ENCODE data around the gene CHRDL1.

CHRDL1 gene

DNA sequence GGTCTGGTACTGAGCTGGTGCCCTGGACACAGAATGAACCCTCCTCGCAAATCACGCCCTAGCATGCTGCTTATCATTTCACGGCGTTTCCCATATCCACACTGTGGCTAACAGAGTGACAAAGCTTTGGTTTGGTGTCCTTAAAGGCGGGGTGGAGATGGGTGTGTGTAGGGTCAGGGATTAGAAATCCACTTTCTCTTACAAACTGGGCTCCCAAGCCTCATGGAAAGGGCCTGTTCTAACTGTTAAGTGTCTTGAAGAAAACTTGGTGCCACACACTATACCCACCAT lies 735 bp upstream of the CHRDL1 start:
- no peak for TF ChIP-seq TAF1 (IDR thresholded peaks at IDR 0.05; ENCODE audit: low read depth, low read length)
- TF ChIP-seq SPI1 (IDR thresholded peaks at IDR 0.05; ENCODE audit: low read depth, low read length): no peak
- TF ChIP-seq POLR2AphosphoS5 (IDR thresholded peaks at IDR 0.05; ENCODE audit: low read depth, low read length): no peak
- TF ChIP-seq POLR2A (IDR thresholded peaks at IDR 0.05; ENCODE audit: low read depth, low read length): no peak
- TF ChIP-seq PAX5 (IDR thresholded peaks at IDR 0.05; ENCODE audit: insufficient read depth, low read length, severe bottlenecking): no peak
- no peak for TF ChIP-seq POU2F2 (IDR thresholded peaks at IDR 0.05; ENCODE audit: low read depth, low read length)
- FAIRE-seq (no peak), DNase-seq (ENCODE audit: insufficient read length, low spot score) (no peak)

DNA sequence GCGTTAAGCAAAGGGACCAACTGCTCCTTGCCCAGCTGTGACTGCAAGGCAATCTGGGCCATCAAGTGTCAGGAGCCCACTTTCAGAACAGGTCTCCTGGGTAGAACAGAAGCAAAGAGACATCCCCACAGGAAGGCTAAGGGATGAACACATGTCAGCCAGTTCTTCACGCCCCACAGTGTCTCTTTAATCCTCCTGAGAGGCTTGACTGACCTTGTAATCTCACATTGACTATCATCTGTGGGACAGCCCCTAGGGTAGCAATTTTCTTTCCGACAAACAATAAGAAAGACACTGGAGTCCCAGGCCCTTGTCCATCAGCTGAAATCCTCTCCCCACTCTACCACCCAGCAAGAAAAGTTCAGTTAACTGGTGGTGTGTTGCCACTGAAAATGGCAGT lies 1.0 kb downstream of the CHRDL1 start:
- no peak for TF ChIP-seq POU2F2 (IDR thresholded peaks at IDR 0.05; ENCODE audit: low read depth, low read length)
- TF ChIP-seq SPI1 (IDR thresholded peaks at IDR 0.05; ENCODE audit: low read depth, low read length): no peak
- no peak for TF ChIP-seq POLR2A (IDR thresholded peaks at IDR 0.05; ENCODE audit: low read depth, low read length)
- DNase-seq (ENCODE audit: insufficient read length, low spot score): no peak
- no peak for FAIRE-seq

DNA sequence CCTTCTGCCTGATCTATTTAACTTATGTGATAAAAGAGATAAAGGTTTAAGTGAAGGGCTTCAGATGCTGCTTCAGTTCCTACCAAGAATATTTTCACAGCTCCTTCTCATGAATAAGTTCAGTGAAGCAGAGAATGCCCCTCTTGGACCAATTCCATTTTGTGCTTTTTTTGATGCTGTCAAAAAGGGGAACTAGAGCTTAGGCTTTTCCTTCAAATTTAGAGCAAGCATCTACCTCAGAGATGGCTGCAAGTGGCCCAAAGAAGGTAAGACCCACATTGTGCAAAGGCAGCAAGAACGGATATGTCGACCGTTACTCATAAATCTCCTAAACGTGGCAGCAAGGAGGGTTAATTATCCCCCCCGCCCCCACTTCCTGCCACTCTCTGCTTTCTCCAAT lies 4.5 kb downstream of the CHRDL1 start:
- no peak for TF ChIP-seq POLR2A (IDR thresholded peaks at IDR 0.05; ENCODE audit: low read depth, low read length)
- no peak for TF ChIP-seq SPI1 (IDR thresholded peaks at IDR 0.05; ENCODE audit: low read depth, low read length)
- no peak for TF ChIP-seq PAX5 (IDR thresholded peaks at IDR 0.05; ENCODE audit: insufficient read depth, low read length, severe bottlenecking)
- no peak for TF ChIP-seq POLR2AphosphoS5 (IDR thresholded peaks at IDR 0.05; ENCODE audit: low read depth, low read length)
- no peak for TF ChIP-seq POU2F2 (IDR thresholded peaks at IDR 0.05; ENCODE audit: low read depth, low read length)
- no peak for TF ChIP-seq TAF1 (IDR thresholded peaks at IDR 0.05; ENCODE audit: low read depth, low read length)
- FAIRE-seq (no peak), DNase-seq (ENCODE audit: insufficient read length, low spot score) (no peak)

DNA sequence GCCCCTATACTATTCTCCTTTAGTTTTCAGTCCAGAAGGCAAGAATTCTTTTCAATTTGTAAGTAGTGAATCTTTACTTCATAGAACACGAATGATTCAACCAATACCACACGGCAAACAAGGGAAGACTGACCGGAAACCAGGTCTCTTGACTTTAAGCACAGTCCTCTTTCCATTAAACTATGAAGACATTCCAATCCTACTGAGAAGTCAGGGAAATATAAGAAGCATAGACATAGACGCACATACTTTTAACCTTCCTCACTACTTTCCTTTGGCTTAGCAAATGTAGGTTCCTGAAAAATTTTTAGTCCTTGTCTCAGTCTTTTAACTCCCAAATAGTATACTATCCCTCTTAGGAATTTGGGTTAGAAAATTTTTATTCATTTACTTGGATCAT lies 9.1 kb downstream of the CHRDL1 start:
- TF ChIP-seq TAF1 (IDR thresholded peaks at IDR 0.05; ENCODE audit: low read depth, low read length): no peak
- no peak for TF ChIP-seq SPI1 (IDR thresholded peaks at IDR 0.05; ENCODE audit: low read depth, low read length)
- no peak for TF ChIP-seq POLR2AphosphoS5 (IDR thresholded peaks at IDR 0.05; ENCODE audit: low read depth, low read length)
- no peak for TF ChIP-seq PAX5 (IDR thresholded peaks at IDR 0.05; ENCODE audit: insufficient read depth, low read length, severe bottlenecking)
- no peak for TF ChIP-seq POU2F2 (IDR thresholded peaks at IDR 0.05; ENCODE audit: low read depth, low read length)
- no peak for TF ChIP-seq POLR2A (IDR thresholded peaks at IDR 0.05; ENCODE audit: low read depth, low read length)
- FAIRE-seq (no peak), DNase-seq (ENCODE audit: insufficient read length, low spot score) (no peak)

DNA sequence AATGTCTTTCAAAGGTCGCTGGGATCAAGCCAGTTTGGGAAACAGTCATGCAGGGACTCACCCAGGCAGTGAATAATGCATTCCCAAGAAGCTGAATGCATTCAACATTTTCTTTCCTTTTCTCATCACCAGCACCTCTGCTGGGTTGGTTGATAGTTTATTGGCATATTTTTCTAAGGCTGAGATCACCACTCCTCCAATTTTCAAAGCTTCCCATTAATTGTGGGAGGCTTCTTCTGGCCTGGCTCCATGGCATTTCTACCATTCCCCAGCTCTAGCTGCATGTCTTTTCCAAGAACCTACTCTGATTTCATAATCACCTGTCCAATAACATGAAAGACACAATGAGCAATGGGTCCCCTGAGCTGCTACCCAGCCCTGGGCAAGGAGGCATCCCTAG lies 35.8 kb downstream of the CHRDL1 start:
- FAIRE-seq (no peak), DNase-seq (ENCODE audit: insufficient read length, low spot score) (no peak)
- TF ChIP-seq POU2F2 (IDR thresholded peaks at IDR 0.05; ENCODE audit: low read depth, low read length) (no peak), POLR2AphosphoS5 (IDR thresholded peaks at IDR 0.05; ENCODE audit: low read depth, low read length) (no peak), PAX5 (IDR thresholded peaks at IDR 0.05; ENCODE audit: insufficient read depth, low read length, severe bottlenecking) (no peak), POLR2A (IDR thresholded peaks at IDR 0.05; ENCODE audit: low read depth, low read length) (no peak), SPI1 (IDR thresholded peaks at IDR 0.05; ENCODE audit: low read depth, low read length) (no peak), TAF1 (IDR thresholded peaks at IDR 0.05; ENCODE audit: low read depth, low read length) (no peak)

DNA sequence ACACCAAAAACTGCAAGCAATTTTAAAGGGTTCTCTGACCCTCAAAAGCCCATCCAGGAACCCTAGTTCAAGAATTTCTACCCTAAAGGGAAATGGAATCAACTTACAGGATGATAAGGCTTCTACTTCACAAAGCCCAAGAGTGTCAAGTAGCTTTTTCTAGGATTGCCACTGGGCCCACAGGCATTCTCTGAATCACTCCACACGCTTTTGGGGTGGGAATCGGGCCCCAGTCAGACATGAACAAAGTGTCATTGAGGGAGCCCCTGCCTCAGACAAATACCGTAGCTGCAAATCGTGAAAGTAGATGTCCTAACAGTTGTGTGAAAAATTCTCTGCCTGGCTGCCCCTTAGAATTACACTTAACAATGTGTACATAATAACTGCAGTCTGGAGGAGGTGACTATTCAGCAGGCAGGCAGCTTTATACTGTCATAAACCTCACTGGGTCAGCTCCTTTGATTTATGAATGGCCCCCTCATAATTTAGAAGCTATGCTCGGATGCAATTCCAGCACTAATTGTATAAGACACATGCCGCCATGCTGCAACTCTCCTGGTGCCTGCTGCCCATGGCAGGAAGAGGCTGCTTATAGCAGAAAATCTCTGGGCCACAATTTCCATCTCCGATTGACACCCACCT lies 36.7 kb downstream of the CHRDL1 start:
- DNase-seq (ENCODE audit: insufficient read length, low spot score) (no peak), FAIRE-seq (no peak)
- TF ChIP-seq TAF1 (IDR thresholded peaks at IDR 0.05; ENCODE audit: low read depth, low read length) (no peak), POU2F2 (IDR thresholded peaks at IDR 0.05; ENCODE audit: low read depth, low read length) (no peak), POLR2AphosphoS5 (IDR thresholded peaks at IDR 0.05; ENCODE audit: low read depth, low read length) (no peak), PAX5 (IDR thresholded peaks at IDR 0.05; ENCODE audit: insufficient read depth, low read length, severe bottlenecking) (no peak), SPI1 (IDR thresholded peaks at IDR 0.05; ENCODE audit: low read depth, low read length) (no peak), POLR2A (IDR thresholded peaks at IDR 0.05; ENCODE audit: low read depth, low read length) (no peak)

DNA sequence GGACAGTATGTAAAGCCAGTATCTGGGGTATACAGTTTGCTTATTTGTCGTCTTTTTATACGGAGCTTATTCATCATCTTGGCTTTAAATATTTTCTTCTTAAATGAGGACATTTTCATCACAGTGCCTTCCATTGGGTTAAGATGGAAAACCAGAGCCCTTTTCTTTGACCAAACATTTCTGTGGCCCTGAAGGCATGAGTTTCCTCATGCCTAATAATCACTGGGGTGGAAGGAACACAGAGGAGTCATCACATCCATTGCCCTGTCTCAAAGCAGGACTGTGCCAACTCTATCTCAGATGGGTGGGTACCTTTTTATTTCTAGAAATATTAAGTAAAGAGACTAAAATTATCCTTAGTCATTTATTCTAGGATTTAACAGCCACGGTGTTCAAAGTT lies 40.0 kb downstream of the CHRDL1 start:
- no peak for DNase-seq (ENCODE audit: insufficient read length, low spot score)
- TF ChIP-seq TAF1 (IDR thresholded peaks at IDR 0.05; ENCODE audit: low read depth, low read length) (no peak), POLR2AphosphoS5 (IDR thresholded peaks at IDR 0.05; ENCODE audit: low read depth, low read length) (no peak), SPI1 (IDR thresholded peaks at IDR 0.05; ENCODE audit: low read depth, low read length) (no peak), PAX5 (IDR thresholded peaks at IDR 0.05; ENCODE audit: insufficient read depth, low read length, severe bottlenecking) (no peak), POLR2A (IDR thresholded peaks at IDR 0.05; ENCODE audit: low read depth, low read length) (no peak), POU2F2 (IDR thresholded peaks at IDR 0.05; ENCODE audit: low read depth, low read length) (no peak)
- no peak for FAIRE-seq

DNA sequence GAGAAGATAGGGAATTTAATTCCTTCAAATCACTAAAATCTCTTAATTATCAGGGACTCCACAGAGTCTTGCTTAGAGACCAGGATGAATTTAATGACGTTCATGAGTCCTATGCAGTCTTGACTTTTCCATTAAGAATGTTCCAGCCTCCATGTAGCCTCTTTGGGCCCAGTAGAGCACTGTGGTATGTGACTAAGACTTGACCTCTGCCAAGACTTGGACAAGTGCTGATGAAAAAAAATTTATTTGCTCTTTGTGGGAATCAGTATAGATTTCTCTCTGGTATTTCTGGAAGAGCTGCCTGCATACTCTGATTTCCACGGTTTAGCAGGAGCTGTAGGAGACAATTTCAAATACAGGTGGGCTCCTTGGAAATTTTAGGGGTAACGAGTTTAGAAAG lies 40.6 kb downstream of the CHRDL1 start:
- FAIRE-seq (no peak), DNase-seq (ENCODE audit: insufficient read length, low spot score) (no peak)
- no peak for TF ChIP-seq POLR2AphosphoS5 (IDR thresholded peaks at IDR 0.05; ENCODE audit: low read depth, low read length)
- TF ChIP-seq POLR2A (IDR thresholded peaks at IDR 0.05; ENCODE audit: low read depth, low read length): no peak
- TF ChIP-seq POU2F2 (IDR thresholded peaks at IDR 0.05; ENCODE audit: low read depth, low read length): no peak
- TF ChIP-seq SPI1 (IDR thresholded peaks at IDR 0.05; ENCODE audit: low read depth, low read length): no peak
- TF ChIP-seq TAF1 (IDR thresholded peaks at IDR 0.05; ENCODE audit: low read depth, low read length): no peak
- no peak for TF ChIP-seq PAX5 (IDR thresholded peaks at IDR 0.05; ENCODE audit: insufficient read depth, low read length, severe bottlenecking)

DNA sequence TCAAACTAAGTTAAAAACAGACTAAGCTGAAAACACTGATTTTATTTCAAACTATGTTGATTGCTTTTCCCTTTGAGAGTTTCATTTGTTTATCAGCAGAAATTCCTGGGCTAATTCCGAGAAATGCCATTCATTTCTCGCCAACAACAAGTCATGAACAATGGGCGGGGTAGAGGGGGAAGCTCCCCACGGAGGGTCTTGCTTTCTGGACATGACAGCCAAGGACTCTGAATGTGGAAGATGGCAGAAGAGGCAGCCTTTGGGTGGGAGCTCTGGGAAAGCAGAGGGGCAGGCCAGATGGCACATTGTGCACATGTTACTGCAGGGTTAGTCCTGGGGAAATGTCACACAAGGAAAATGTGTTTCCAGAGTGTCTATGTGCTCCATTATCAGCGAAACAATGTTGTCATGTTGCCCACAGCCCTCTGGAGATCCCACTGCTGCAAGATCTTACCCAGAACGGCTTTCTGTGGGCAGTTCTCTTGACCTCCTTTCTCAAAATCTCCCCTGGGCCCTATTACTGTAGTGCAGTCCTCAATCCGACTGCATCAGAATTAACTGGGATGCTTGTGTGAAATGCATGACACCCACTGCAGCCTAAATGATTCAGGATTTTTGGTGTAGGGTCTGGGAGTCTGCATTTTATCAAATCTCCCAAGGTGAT lies 45.0 kb downstream of the CHRDL1 start:
- no peak for DNase-seq (ENCODE audit: insufficient read length, low spot score)
- no peak for FAIRE-seq
- no peak for TF ChIP-seq POLR2AphosphoS5 (IDR thresholded peaks at IDR 0.05; ENCODE audit: low read depth, low read length)
- no peak for TF ChIP-seq PAX5 (IDR thresholded peaks at IDR 0.05; ENCODE audit: insufficient read depth, low read length, severe bottlenecking)
- no peak for TF ChIP-seq SPI1 (IDR thresholded peaks at IDR 0.05; ENCODE audit: low read depth, low read length)
- TF ChIP-seq POLR2A (IDR thresholded peaks at IDR 0.05; ENCODE audit: low read depth, low read length): no peak
